Measurements from ENCODE around the gene AFF3. TPM values are rescaled to one million over a fixed set of nuclear protein-coding genes. Genes with fewer than 3 reads are reported as not detected.

AFF3 gene
- total RNA-seq, 1 experiment from 2014 or later: 0.61 TPM

- Histone ChIP-seq H3K79me2 (ENCODE audit: insufficient read depth, low read length) (no peaks in the 10 kb centered on the region), H4K20me1 (ENCODE audit: insufficient read depth) (no peaks in the 10 kb centered on the region), H3K9me2 (ENCODE audit: insufficient read depth) (no peaks in the 10 kb centered on the region), H3K27ac (ENCODE audit: low read depth, low read length) (no peak overlapping the region), H3K27me3 (ENCODE audit: insufficient read depth, low read length) (peaks cover 64% of the 10 kb centered on the region), H3K9ac (ENCODE audit: low read length) (no peak overlapping the region), H3K9me3 (ENCODE audit: control insufficient read depth in 1 of 2, insufficient read depth in 1 of 2, low read depth in 1 of 2, low read length in 2 of 2) (no peaks in the 10 kb centered on the region), H3K4me1 (ENCODE audit: control insufficient read depth in 1 of 2, insufficient read depth in 2 of 2, low read length in 2 of 2) (no peaks in the 10 kb centered on the region), H2AFZ (ENCODE audit: low read depth, low read length, poor library complexity, severe bottlenecking) (no peak overlapping the region), H3K36me3 (ENCODE audit: control insufficient read depth in 1 of 2, insufficient read depth in 2 of 2, low read length in 2 of 2) (no peaks in the 10 kb centered on the region), H3K4me2 (ENCODE audit: low read length) (no peak overlapping the region), H3K4me3 (replicated peaks in 1 of 2; ENCODE audit: low read depth in 1 of 2, low read length in 2 of 2) (no peak overlapping the region)
- no TSS peak for BruUV-seq (replicated peaks)
- TF ChIP-seq ELF1 (IDR thresholded peaks at IDR 0.05; ENCODE audit: borderline replicate concordance, low read depth) (no peak), EZH2phosphoT487 (IDR thresholded peaks at IDR 0.05; ENCODE audit: borderline replicate concordance) (no peak), JUND (IDR thresholded peaks at IDR 0.05) (no peak), CTCF (IDR thresholded peaks at IDR 0.05 in 2 of 3, conservative IDR thresholded peaks at IDR 0.05 in 1 of 3; ENCODE audit: borderline replicate concordance in 1 of 3, insufficient read depth in 1 of 3, low read depth in 2 of 3, low read length in 2 of 3) (no peak), SP1 (IDR thresholded peaks at IDR 0.05; ENCODE audit: low read depth) (no peak), EZH2 (IDR thresholded peaks at IDR 0.05) (no peak), RAD21 (IDR thresholded peaks at IDR 0.05; ENCODE audit: low read depth) (no peak), SRF (IDR thresholded peaks at IDR 0.05; ENCODE audit: low read depth) (no peak), FOSL1 (IDR thresholded peaks at IDR 0.05; ENCODE audit: low read depth) (no peak), CBX3 (IDR thresholded peaks at IDR 0.05; ENCODE audit: low read depth) (no peak), POLR2AphosphoS5 (IDR thresholded peaks at IDR 0.05; ENCODE audit: low read depth, low read length) (no peak), TCF7L2 (IDR thresholded peaks at IDR 0.05; ENCODE audit: borderline replicate concordance, extremely low read depth, insufficient read depth, insufficient read length) (no peak), POLR2A (IDR thresholded peaks at IDR 0.05; ENCODE audit: borderline replicate concordance, extremely low read depth, insufficient read depth, insufficient read length) (no peak), CEBPB (IDR thresholded peaks at IDR 0.05; ENCODE audit: low read depth) (no peak), SIN3A (IDR thresholded peaks at IDR 0.05; ENCODE audit: low read depth) (no peak), MAX (IDR thresholded peaks at IDR 0.05) (no peak), YY1 (IDR thresholded peaks at IDR 0.05; ENCODE audit: extremely low read depth, insufficient replicate concordance, low read depth, low read length) (no peak), EGR1 (IDR thresholded peaks at IDR 0.05; ENCODE audit: low read depth) (no peak)
- ATAC-seq: no peak
- ChIA-PET CTCF (no interaction called here), POLR2A (no interaction called here), RAD21 (ENCODE audit: low non-redundant PET in 1 of 2, low total read pairs in 2 of 2, uncharacterized antibody in 2 of 2, unreplicated experiment in 2 of 2) (no interaction called here)
- no peak for DNase-seq (ENCODE audit: low read depth, low spot score)
- intact Hi-C loops (cut with micrococcal nuclease): no loop called here
Measured at GRCh38 chr2:99850084-99850710, 292.2 kb downstream of the AFF3 start.

Measured in HCT116 (cell line).